Measurements from ENCODE around the gene GNG4.
"Not testable (repeated sequence)": the region's sequence is repeated elsewhere in the genome, so short reads cannot be mapped to it uniquely, and the experiment has no call there.

Gene GNG4

GRCh38 chr1:235599536-235599935 lies 50.0 kb downstream of the GNG4 start:
- Histone ChIP-seq H2AFZ (ENCODE audit: low read length) (no peak overlapping the region), H3K79me2 (ENCODE audit: insufficient read depth, low read length) (no peaks in the 10 kb centered on the region), H3K4me1 (ENCODE audit: insufficient read depth, low read length, poor library complexity, severe bottlenecking) (no peaks in the 10 kb centered on the region), H3K27me3 (ENCODE audit: insufficient read depth, low read length, poor library complexity, severe bottlenecking) (no peaks in the 10 kb centered on the region), H4K20me1 (ENCODE audit: insufficient read depth, low read length, poor library complexity, severe bottlenecking) (no peaks in the 10 kb centered on the region), H3K4me2 (ENCODE audit: low read depth, low read length, poor library complexity, severe bottlenecking) (no peak overlapping the region), H3K9ac (ENCODE audit: low read depth, low read length, poor library complexity, severe bottlenecking) (no peak overlapping the region), H3K36me3 (ENCODE audit: insufficient read depth, low read length) (no peaks in the 10 kb centered on the region), H3K4me3 (ENCODE audit: low read length, poor library complexity, severe bottlenecking) (no peak overlapping the region), H3K9me3 (ENCODE audit: insufficient read depth, low read depth, low read length) (no peaks in the 10 kb centered on the region), H3K9me2 (replicated peaks; ENCODE audit: low read depth, low read length) (no peaks in the 10 kb centered on the region), H3F3A (ENCODE audit: low read depth) (no peaks in the 10 kb centered on the region)
- TF ChIP-seq CTCF (conservative IDR thresholded peaks at IDR 0.05; ENCODE audit: low read length) (no peak), EZH2phosphoT487 (IDR thresholded peaks at IDR 0.05; ENCODE audit: borderline replicate concordance) (no peak)

GRCh38 chr1:235597867-235598553 lies 51.6 kb downstream of the GNG4 start:
- no peaks in the 10 kb centered on the region for H3K9me2 ChIP-seq (replicated peaks; ENCODE audit: low read depth, low read length)
- H3K9ac ChIP-seq (ENCODE audit: low read depth, low read length, poor library complexity, severe bottlenecking) = no peak overlapping the region
- no peaks in the 10 kb centered on the region for H3K36me3 ChIP-seq (ENCODE audit: insufficient read depth, low read length)
- no peak for TF ChIP-seq EZH2phosphoT487 (IDR thresholded peaks at IDR 0.05; ENCODE audit: borderline replicate concordance)
- TF ChIP-seq CTCF (conservative IDR thresholded peaks at IDR 0.05; ENCODE audit: low read length) = peak; percentile 65
- H3K4me1 ChIP-seq (ENCODE audit: insufficient read depth, low read length, poor library complexity, severe bottlenecking) = no peaks in the 10 kb centered on the region
- no peaks in the 10 kb centered on the region for H4K20me1 ChIP-seq (ENCODE audit: insufficient read depth, low read length, poor library complexity, severe bottlenecking)
- H2AFZ ChIP-seq (ENCODE audit: low read length) = no peak overlapping the region
- H3K79me2 ChIP-seq (ENCODE audit: insufficient read depth, low read length) = no peaks in the 10 kb centered on the region
- no peaks in the 10 kb centered on the region for H3K27me3 ChIP-seq (ENCODE audit: insufficient read depth, low read length, poor library complexity, severe bottlenecking)
- H3K9me3 ChIP-seq (ENCODE audit: insufficient read depth, low read depth, low read length) = no peaks in the 10 kb centered on the region
- H3F3A ChIP-seq (ENCODE audit: low read depth) = no peaks in the 10 kb centered on the region
- H3K4me3 ChIP-seq (ENCODE audit: low read length, poor library complexity, severe bottlenecking) = no peak overlapping the region
- no peak overlapping the region for H3K4me2 ChIP-seq (ENCODE audit: low read depth, low read length, poor library complexity, severe bottlenecking)

GRCh38 chr1:235595079-235595478 lies 54.5 kb downstream of the GNG4 start:
- Histone ChIP-seq H3K4me1 (ENCODE audit: insufficient read depth, low read length, poor library complexity, severe bottlenecking) (no peaks in the 10 kb centered on the region), H3K79me2 (ENCODE audit: insufficient read depth, low read length) (no peaks in the 10 kb centered on the region), H4K20me1 (ENCODE audit: insufficient read depth, low read length, poor library complexity, severe bottlenecking) (no peaks in the 10 kb centered on the region), H3F3A (ENCODE audit: low read depth) (no peaks in the 10 kb centered on the region), H3K9me2 (replicated peaks; ENCODE audit: low read depth, low read length) (no peaks in the 10 kb centered on the region), H3K9me3 (ENCODE audit: insufficient read depth, low read depth, low read length) (no peaks in the 10 kb centered on the region; the same call in 1 of the 2 replicates), H3K4me2 (ENCODE audit: low read depth, low read length, poor library complexity, severe bottlenecking) (no peak overlapping the region), H2AFZ (ENCODE audit: low read length) (no peak overlapping the region), H3K36me3 (ENCODE audit: insufficient read depth, low read length) (no peaks in the 10 kb centered on the region), H3K9ac (ENCODE audit: low read depth, low read length, poor library complexity, severe bottlenecking) (no peak overlapping the region), H3K4me3 (ENCODE audit: low read length, poor library complexity, severe bottlenecking) (no peak overlapping the region), H3K27me3 (ENCODE audit: insufficient read depth, low read length, poor library complexity, severe bottlenecking) (no peaks in the 10 kb centered on the region)
- TF ChIP-seq CTCF (conservative IDR thresholded peaks at IDR 0.05; ENCODE audit: low read length) (no peak), EZH2phosphoT487 (IDR thresholded peaks at IDR 0.05; ENCODE audit: borderline replicate concordance) (no peak)

- H4K20me1 ChIP-seq (ENCODE audit: insufficient read depth, low read length, poor library complexity, severe bottlenecking); H3K9ac ChIP-seq (ENCODE audit: low read depth, low read length, poor library complexity, severe bottlenecking); H3K27me3 ChIP-seq (ENCODE audit: insufficient read depth, low read length, poor library complexity, severe bottlenecking); H3K4me1 ChIP-seq (ENCODE audit: insufficient read depth, low read length, poor library complexity, severe bottlenecking); H2AFZ ChIP-seq (ENCODE audit: low read length); H3K79me2 ChIP-seq (ENCODE audit: insufficient read depth, low read length); H3K9me2 ChIP-seq (replicated peaks; ENCODE audit: low read depth, low read length); H3K4me3 ChIP-seq (ENCODE audit: low read length, poor library complexity, severe bottlenecking); H3K4me2 ChIP-seq (ENCODE audit: low read depth, low read length, poor library complexity, severe bottlenecking); H3F3A ChIP-seq (ENCODE audit: low read depth); H3K9me3 ChIP-seq (ENCODE audit: insufficient read depth, low read depth, low read length); H3K36me3 ChIP-seq (ENCODE audit: insufficient read depth, low read length): not testable (repeated sequence)
Observed at GRCh38 chr1:235594281-235594895, 55.2 kb downstream of the GNG4 start.

Data from Loucy (cell line).